Mammary epithelial cell (primary cell): Measurements from ENCODE around the gene TFAP2C.

ENCODE experiments used
- CTCF ChIP-seq, 2 donors: IDR thresholded peaks in 1 of 2; conservative IDR thresholded peaks in 1 of 2; 2 replicates each; pipeline ENCODE4 v1.5.1; 2011 to 2012; ENCODE audit warnings: inconsistent platforms in 2 of 2, low read length in 2 of 2, mild to moderate bottlenecking in 2 of 2, control low read depth in 1 of 2, low read depth in 1 of 2; ENCODE audit not compliant: insufficient read depth in 1 of 2; ENCODE audit errors: extremely low read depth in 1 of 2
- EZH2 ChIP-seq: IDR thresholded peaks from 2 replicates; pipeline ENCODE4 v1.6.1; 2012; ENCODE audit warnings: low read length, inconsistent platforms, borderline replicate concordance

GRCh38 chr20:56626367-56627121 lies 2.6 kb upstream of the TFAP2C start:
- TF ChIP-seq CTCF (conservative IDR thresholded peaks at IDR 0.05 in 1 of 2, IDR thresholded peaks at IDR 0.05 in 1 of 2; ENCODE audit: extremely low read depth in 1 of 2, insufficient read depth in 1 of 2, low read depth in 1 of 2, low read length in 2 of 2) (peak in 1 of 2 donors; percentile 4), EZH2 (no peak)
